Activated naive CD4-positive, alpha-beta T cell (primary cell): ENCODE measurements around the gene EGFL7.

Source experiments
- DNase-seq, 4 experiments: peaks; one replicate each; lab custom pipeline; 2025; lab: John Stamatoyannopoulos, UW

Gene EGFL7

GRCh38 chr9:136685790-136686533 is 23.2 kb downstream of the EGFL7 start:
- no peak for DNase-seq

DNA sequence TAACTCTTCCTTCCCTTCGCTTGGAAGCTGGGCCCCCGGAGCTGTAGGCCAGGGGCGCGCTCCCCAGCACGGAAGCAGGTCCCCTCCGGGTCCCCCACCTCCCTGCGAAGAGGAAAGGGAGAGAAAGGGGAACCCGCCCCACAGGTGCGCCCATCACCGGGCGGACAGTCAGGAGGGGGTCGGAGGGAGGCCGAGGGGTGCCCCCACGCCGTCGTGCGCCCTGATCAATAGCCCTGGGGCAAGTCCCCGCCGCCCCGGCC is 23.7 kb downstream of the EGFL7 start:
- DNase-seq: no peak

DNA sequence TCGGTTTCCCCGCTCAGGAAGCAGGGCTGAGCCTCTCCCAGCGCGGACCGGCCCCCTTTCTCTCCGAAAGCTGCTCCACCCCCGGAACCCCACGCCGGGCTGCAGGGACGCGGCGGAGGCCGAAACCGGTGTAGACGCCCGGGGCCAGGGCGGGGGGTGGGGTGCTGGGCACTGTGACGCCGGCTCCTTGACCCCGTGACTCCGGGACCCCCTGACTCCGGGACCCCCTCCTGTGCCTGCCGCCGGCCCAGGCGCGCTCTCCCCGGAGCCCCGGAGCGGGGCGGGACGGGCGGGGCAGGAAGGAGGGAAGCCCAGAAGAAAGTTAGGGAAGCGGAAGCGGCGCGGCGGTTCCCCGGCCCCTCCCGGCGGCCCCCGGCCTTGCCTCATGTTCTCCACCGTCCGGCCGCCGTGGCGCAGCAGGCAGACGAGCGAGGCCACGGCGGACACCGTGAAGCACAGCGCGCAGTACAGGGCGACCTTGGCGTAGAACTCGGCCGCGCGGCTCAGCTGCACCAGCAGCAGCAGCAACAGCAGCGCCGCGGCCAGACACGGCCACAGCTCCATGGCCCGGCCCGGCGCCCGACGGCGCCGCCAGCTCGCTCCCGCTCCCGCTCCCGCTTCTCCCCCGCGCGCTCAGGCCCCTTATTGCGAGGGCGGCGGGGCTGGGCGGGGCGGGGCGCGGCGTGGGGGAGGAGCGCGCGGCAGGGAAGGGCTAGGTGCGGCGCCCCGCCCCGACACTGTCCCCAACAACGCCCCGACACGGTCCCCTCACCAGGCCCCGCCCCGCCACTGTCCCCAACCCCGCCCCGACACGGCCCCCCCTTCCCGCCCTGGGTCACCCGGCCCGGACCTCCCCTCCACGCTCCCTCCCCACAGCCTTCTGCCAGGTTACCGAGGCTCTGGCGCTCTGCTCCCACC is 24.3 kb downstream of the EGFL7 start, which contains the start of gene AGPAT2:
Gene AGPAT2, minus strand, starts transcription at position 664 of the 918 bp plus-strand sequence. Its CDS starts 100 bp downstream, at position 564.
- peak in 3 of 4 experiments; percentile 21 to 58 (median 27) for DNase-seq

DNA sequence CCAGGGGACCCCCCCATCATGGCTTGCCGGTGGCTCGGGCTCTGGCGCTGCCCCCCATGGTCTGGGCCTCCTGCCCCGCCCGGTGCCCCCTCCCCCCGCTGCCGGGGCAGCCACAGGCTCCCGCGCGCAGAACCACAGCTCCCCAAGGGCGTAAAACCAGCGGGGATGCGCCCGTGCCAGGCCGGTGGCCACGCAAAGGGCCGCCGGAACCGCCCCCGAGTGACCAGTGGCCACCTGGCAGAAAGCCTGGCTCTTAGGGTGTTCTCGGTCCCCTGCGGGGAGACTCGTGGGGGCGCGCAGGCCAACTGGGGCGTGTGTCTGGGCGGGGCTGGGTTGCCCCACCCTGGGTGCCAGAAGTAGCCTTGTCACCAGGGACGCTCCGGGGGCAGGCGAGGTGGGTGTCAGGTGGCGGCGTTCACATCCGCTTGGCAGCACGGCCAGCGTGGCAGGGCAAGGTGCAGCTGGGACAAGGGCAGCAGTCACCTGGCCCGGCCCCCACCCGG is 25.1 kb downstream of the EGFL7 start:
- no peak for DNase-seq

DNA sequence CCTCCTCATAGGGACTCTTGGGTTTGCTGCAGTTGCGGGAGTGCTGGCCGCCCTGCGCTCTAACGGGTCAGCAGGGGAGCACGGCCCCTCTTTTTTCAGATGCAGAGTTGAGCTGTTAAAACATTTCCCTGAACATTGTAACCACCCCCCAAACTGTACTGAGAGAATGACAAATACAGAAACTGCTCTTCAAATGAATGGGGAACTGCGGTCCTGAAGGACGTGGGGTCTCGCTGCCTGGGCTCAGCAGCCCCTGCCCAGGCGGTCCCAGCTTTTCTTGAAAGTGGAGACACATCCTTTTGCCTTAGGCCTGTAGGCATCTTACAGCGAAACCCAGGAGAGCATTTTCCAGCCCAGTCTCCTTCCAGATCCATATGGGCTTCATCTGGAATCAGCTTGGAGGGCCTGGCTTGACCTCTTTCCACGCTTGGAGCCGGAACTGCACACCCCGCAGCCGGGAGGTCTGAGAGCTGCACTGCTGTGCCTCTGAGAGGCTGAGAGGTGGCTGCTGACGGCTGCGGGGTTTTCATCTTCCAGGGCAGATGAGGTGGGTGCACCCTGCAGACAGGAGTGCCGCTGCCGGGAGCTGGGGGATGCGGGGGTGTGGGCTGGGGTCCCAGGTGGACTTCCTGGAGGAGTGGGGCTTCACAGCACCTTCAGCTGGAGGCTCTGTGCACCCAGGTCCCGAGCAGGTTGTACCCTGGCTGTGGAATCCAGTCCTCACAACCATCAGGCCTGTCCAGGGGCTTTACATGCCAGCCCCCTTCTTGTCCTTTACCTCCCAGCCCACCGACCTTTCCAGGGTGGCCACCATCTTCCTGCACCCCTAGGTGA is 25.8 kb downstream of the EGFL7 start:
- no peak for DNase-seq

GRCh38 chr9:136689108-136689460 is 26.4 kb downstream of the EGFL7 start:
- no peak for DNase-seq

DNA sequence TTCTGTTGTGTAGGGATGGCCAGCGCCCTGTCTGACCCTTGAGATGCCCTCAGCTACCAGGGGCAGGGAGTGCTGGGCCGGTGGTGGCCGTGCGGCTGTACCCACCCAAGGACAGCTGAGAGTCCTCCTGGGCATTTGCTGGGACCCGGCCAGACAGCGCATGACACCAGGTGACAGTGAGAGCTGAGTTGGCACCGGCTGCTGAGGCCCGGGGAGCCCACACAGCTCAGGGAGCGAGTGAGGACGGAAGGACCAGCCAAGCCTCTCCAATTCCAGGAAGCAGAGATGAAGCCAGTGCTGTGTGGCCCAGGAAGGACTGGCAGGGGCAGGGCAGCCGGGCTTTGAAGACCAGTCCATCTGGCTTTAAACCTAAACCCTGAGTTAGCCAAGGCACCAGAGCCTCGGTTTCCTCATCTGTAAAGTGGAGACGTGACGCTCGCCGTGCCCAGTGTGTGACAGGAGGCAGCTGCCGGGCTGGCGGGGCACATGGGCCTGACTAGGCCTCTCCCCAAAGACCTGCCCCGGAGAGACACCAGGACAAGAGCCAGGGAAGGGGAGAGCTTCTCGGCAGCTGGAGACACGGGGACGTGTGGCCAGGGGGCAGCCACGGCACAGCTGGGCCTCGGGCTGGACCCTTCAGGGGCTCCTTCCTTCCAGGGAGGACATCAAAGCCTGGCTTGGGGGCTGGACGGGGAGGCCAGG is 27.5 kb downstream of the EGFL7 start:
- no peak for DNase-seq

GRCh38 chr9:136690806-136691261 is 28.1 kb downstream of the EGFL7 start:
- DNase-seq: no peak

DNA sequence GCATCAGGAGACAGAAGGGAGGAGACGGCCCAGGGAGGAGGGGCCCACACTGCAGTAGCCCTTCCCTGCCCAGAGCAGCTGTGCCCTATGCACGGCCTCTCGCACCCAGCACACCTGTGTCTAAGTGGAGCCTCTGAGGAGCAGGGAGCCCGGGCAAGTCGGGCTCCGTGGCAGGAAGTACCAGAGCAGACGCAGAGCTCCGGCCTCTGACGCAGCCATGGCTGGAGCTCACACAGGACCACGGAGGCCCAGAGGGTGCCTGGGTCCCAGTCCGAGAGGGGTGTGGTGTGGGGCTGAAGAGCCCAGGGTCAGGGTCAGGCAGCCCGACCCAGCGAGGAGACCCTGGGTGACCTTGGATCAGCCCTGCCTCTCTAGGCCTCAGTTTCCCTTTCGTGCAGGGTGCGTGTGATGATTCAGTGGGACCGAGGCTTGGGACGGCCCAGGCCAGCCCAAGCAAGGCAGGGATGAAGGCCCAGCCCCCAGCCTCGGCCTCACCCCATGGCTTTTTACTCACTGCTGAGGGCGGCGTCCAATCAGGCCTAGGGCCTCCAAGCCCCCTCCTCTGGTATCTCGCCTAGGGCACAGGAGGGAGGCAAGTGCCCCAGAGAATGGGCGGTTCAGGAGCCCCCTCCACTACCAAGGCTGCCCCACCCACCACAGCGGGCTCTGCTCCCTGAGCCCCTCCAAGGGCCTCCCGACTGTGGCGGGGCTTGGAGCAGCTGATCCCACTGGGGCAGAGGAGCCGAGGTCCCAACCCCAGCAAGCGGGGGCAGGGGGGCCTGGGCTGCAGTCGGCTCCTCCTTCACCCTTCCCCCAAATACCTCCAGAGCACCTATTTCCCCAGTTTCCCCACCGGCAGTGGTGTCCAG is 28.8 kb downstream of the EGFL7 start:
- no peak for DNase-seq

GRCh38 chr9:136692185-136693134 is 29.7 kb downstream of the EGFL7 start:
- no peak for DNase-seq

DNA sequence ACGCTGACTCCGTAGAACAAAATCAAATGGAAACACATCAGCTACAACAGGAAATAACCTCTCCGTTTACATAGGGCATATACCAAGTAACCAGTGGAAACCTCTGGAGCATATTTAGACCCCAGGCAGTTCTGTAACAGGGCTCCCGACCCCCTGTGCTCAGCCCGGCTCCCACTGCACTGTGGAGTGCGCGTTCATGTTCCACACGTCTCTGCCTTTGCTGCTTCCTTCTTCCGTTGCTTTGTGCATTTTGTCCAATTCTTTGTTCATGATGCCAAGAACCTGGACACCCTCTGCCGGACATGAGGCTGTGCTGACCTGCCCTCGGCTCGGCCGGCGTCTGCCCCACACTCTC is 30.4 kb downstream of the EGFL7 start:
- DNase-seq: no peak

- DNase-seq: no peak
Observed at GRCh38 chr9:136693490-136694162, 30.9 kb downstream of the EGFL7 start.

DNA sequence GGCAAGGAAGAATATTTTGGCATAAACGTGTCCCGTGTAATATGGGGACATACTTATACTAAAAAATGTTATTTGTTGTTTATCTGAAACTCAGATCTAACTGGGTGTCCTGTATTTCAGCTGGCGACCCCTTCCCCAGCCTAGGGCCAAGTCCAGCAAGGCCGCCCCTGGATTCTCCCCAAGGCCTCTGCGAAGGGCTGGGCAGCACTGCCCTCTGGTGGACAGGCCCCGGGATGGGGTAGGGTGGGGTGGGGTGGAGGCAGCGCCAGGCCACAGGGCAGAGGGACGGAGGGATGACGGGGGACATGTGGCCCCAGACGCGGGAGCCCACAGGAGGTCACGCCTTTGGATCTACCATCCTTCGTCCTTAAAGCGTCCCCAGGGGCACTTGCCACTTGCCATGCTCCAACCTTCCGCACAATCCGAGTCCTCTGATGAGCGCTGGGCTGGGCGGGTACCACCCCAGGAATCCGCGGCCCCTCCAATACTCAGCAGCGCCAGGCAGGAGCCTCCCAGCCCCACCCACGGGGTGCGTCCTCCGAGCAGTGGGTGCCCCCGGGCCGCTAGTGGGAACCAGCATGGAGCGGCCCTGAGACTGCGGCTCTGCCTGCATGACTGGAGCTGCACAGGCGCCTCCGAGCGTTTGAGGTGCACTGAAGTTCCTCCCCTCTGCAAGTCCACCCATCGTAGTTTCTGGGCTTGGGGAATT is 31.6 kb downstream of the EGFL7 start:
- DNase-seq: peak in 1 of 4 experiments; percentile 9

GRCh38 chr9:136694872-136695247 is 32.1 kb downstream of the EGFL7 start:
- DNase-seq: no peak

GRCh38 chr9:136695435-136695895 is 32.7 kb downstream of the EGFL7 start:
- DNase-seq: no peak

- no peak for DNase-seq
Observed at GRCh38 chr9:136695955-136696354, 33.2 kb downstream of the EGFL7 start.

DNA sequence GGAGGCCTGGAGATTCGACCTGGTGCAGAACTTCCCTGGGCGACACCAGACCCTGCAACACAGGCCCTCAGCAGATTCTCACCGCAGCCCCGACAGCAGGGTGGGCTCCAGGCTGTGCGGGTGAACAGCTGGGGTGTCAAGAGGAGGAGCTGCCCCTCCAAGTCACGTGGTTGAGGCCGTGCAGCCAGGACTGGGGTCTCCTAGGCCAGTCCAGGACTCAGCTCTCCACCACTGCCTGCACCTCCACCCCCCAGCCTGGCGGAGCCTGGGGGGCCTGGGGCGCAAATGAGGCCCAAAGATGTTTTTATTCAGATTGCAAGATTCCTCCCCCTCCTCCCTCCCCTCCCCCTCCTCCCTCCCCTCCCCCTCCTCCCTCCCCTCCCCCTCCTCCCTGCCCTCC is 33.8 kb downstream of the EGFL7 start:
- DNase-seq: no peak

GRCh38 chr9:136697146-136697820 is 34.6 kb downstream of the EGFL7 start:
- DNase-seq: no peak
